ENCODE results near the gene ORC3. TPM values are rescaled to one million over a fixed set of nuclear protein-coding genes. Genes with fewer than 3 reads are reported as not detected.

Gene ORC3
- total RNA-seq, 1 experiment from 2014 or later, result 32.7 TPM

- H3K9me3 Mint-ChIP-seq (ENCODE audit: low read depth, unreplicated experiment), result no peaks in the 10 kb centered on the region
- TF ChIP-seq CTCF (IDR thresholded peaks at IDR 0.05; ENCODE audit: unreplicated experiment), result no peak
- no peaks in the 10 kb centered on the region for H3K27me3 Mint-ChIP-seq (ENCODE audit: unreplicated experiment)
- no peak for DNase-seq
- peaks cover 3% of the 10 kb centered on the region for H3K36me3 Mint-ChIP-seq (ENCODE audit: insufficient read depth, unreplicated experiment)
- no peak overlapping the region for H3K4me3 Mint-ChIP-seq (ENCODE audit: low read depth, unreplicated experiment)
- BruUV-seq (replicated peaks), result no TSS peak
- H3K4me1 Mint-ChIP-seq (ENCODE audit: low read depth, unreplicated experiment), result no peaks in the 10 kb centered on the region
- H3K27ac Mint-ChIP-seq (ENCODE audit: unreplicated experiment), result no peak overlapping the region
- intact Hi-C loops (cut with micrococcal nuclease; ENCODE audit: unreplicated experiment), result no loop called here
- CTCF ChIA-PET, result no interaction called here
These were observed 68.6 kb downstream of the ORC3 start for GRCh38 chr6:87658516-87658915.

GRCh38 chr6:87660226-87660911 is 70.4 kb downstream of the ORC3 start:
- no TSS peak for BruUV-seq (replicated peaks)
- TF ChIP-seq CTCF (IDR thresholded peaks at IDR 0.05; ENCODE audit: unreplicated experiment), result no peak
- intact Hi-C loops (cut with micrococcal nuclease; ENCODE audit: unreplicated experiment), result no loop called here
- Mint-ChIP-seq H3K4me3 (ENCODE audit: low read depth, unreplicated experiment) (no peak overlapping the region), H3K36me3 (ENCODE audit: insufficient read depth, unreplicated experiment) (peaks cover 4% of the 10 kb centered on the region), H3K9me3 (ENCODE audit: low read depth, unreplicated experiment) (no peaks in the 10 kb centered on the region), H3K27me3 (ENCODE audit: unreplicated experiment) (no peaks in the 10 kb centered on the region), H3K4me1 (ENCODE audit: low read depth, unreplicated experiment) (no peaks in the 10 kb centered on the region), H3K27ac (ENCODE audit: unreplicated experiment) (no peak overlapping the region)
- no peak for DNase-seq
- CTCF ChIA-PET, result no interaction called here

- TF ChIP-seq CTCF (IDR thresholded peaks at IDR 0.05; ENCODE audit: unreplicated experiment), result no peak
- H3K9me3 Mint-ChIP-seq (ENCODE audit: low read depth, unreplicated experiment), result no peaks in the 10 kb centered on the region
- BruUV-seq (replicated peaks), result no TSS peak
- peaks cover 4% of the 10 kb centered on the region for H3K36me3 Mint-ChIP-seq (ENCODE audit: insufficient read depth, unreplicated experiment)
- H3K4me1 Mint-ChIP-seq (ENCODE audit: low read depth, unreplicated experiment), result no peaks in the 10 kb centered on the region
- H3K27me3 Mint-ChIP-seq (ENCODE audit: unreplicated experiment), result no peaks in the 10 kb centered on the region
- DNase-seq, result no peak
- intact Hi-C loops (cut with micrococcal nuclease; ENCODE audit: unreplicated experiment), result no loop called here
- CTCF ChIA-PET, result no interaction called here
- H3K4me3 Mint-ChIP-seq (ENCODE audit: low read depth, unreplicated experiment), result no peak overlapping the region
- no peak overlapping the region for H3K27ac Mint-ChIP-seq (ENCODE audit: unreplicated experiment)
These were observed 71.1 kb downstream of the ORC3 start for GRCh38 chr6:87661016-87661415.

GRCh38 chr6:87661503-87661902 is 71.6 kb downstream of the ORC3 start:
- no peaks in the 10 kb centered on the region for H3K27me3 Mint-ChIP-seq (ENCODE audit: unreplicated experiment)
- no peak overlapping the region for H3K27ac Mint-ChIP-seq (ENCODE audit: unreplicated experiment)
- H3K4me1 Mint-ChIP-seq (ENCODE audit: low read depth, unreplicated experiment), result no peaks in the 10 kb centered on the region
- DNase-seq, result no peak
- CTCF ChIA-PET, result no interaction called here
- no peak overlapping the region for H3K4me3 Mint-ChIP-seq (ENCODE audit: low read depth, unreplicated experiment)
- H3K36me3 Mint-ChIP-seq (ENCODE audit: insufficient read depth, unreplicated experiment), result peaks cover 4% of the 10 kb centered on the region
- intact Hi-C loops (cut with micrococcal nuclease; ENCODE audit: unreplicated experiment), result no loop called here
- no peak for TF ChIP-seq CTCF (IDR thresholded peaks at IDR 0.05; ENCODE audit: unreplicated experiment)
- no peaks in the 10 kb centered on the region for H3K9me3 Mint-ChIP-seq (ENCODE audit: low read depth, unreplicated experiment)
- no TSS peak for BruUV-seq (replicated peaks)
